Transverse colon (tissue), 4 donors: ENCODE measurements around the gene PRICKLE2. TPM values are rescaled to one million over a fixed set of nuclear protein-coding genes. Genes with fewer than 3 reads are reported as not detected.

Source experiments
- DNase-seq: peaks from one replicate; pipeline ENCODE4 v3.0.0-alpha.2; 2019
- H3K27ac ChIP-seq, 4 donors: fragments of 200-600 bp; sonication (generic); 2 replicates each; pipeline ENCODE4 v1.5.1; 2016 to 2018; ENCODE audit warnings: inconsistent platforms in 4 of 4
- H3K27me3 ChIP-seq: fragments of 200-600 bp; sonication (generic); 2 replicates; pipeline ENCODE4 v1.5.1; 2017; ENCODE audit warnings: inconsistent platforms
- H3K36me3 ChIP-seq, 4 donors: fragments of 200-600 bp; sonication (generic); 2 replicates each; pipeline ENCODE4 v1.5.1; 2017 to 2019; ENCODE audit warnings: inconsistent platforms in 4 of 4
- H3K4me1 ChIP-seq, 4 donors: fragments of 200-600 bp; sonication (generic); 2 replicates each; pipeline ENCODE4 v1.5.1; 2017 to 2020; ENCODE audit warnings: inconsistent platforms in 4 of 4
- H3K4me3 ChIP-seq, 4 donors: fragments of 200-600 bp; sonication (generic); 1 replicate in 1 of 4; 2 replicates in 3 of 4; pipeline versions ENCODE4 v1.5.1 to v1.6.1; 2017 to 2019; ENCODE audit warnings: inconsistent platforms in 4 of 4
- H3K9me3 ChIP-seq, 2 donors: fragments of 200-600 bp; sonication (generic); 2 replicates each; pipeline ENCODE4 v1.5.1; 2017 to 2019; ENCODE audit warnings: inconsistent platforms in 2 of 2
- CTCF ChIP-seq, 5 experiments: fragments of 200-600 bp in 3 of 5; fragments of 450-650 bp in 2 of 5; sonication (generic) in 3 of 5; IDR thresholded peaks; 1 replicate in 2 of 5; 2 replicates in 3 of 5; pipeline ENCODE4 v1.5.1; 2016 to 2017; ENCODE audit warnings: antibody characterized with exemption in 5 of 5, inconsistent platforms in 3 of 5, mild to moderate bottlenecking in 2 of 5, moderate library complexity in 1 of 5
- EP300 ChIP-seq: sonication (generic); formaldehyde crosslinking; IDR thresholded peaks from one replicate; pipeline ENCODE4 v1.6.1; 2017; ENCODE audit warnings: antibody characterized with exemption, low read depth
- POLR2A ChIP-seq: fragments of 450-650 bp; IDR thresholded peaks from one replicate; pipeline ENCODE4 v1.6.1; 2016; ENCODE audit warnings: antibody characterized with exemption, mild to moderate bottlenecking, moderate library complexity
- POLR2AphosphoS5 ChIP-seq, 3 donors: sonication (generic); formaldehyde crosslinking; IDR thresholded peaks; one replicate each; pipeline ENCODE4 v1.6.1; 2016; ENCODE audit warnings: antibody characterized with exemption in 3 of 3
- whole genome bisulfite sequencing, 2 donors: methylation state at CpG; one replicate each; pipeline ENCODE4 v1.1.5; 2018; ENCODE audit warnings: low coverage in 1 of 2; 5-methylcytosine and 5-hydroxymethylcytosine counted together
- in situ Hi-C, 4 donors: fragments of 200-750 bp; cut with MboI; loops; one replicate each; pipeline versions ENCODE4 v1.15.0 to v1.15.1; 2017; ENCODE audit warnings: low sequenced_read_pairs in 3 of 4, low pct_ligation_motif_present in 1 of 4, low pct_unique_long_range_greater_than_20kb in 1 of 4
- intact Hi-C: fragments of 100-400 bp; cut with DNase I; formaldehyde crosslinking; loops from one replicate; pipeline ENCODE4 v1.15.1; 2023; ENCODE audit warnings: low total_unique reads
- total RNA-seq, 4 donors: library from RNA; depleted of rRNA; stranded (reverse); fragments of >200 nt; gene quantifications; one replicate each; pipeline ENCODE4 v1.1.0, GENCODE V29; 2016

The PRICKLE2 gene
- total RNA-seq, 4 donors from 2014 or later = 8.5 to 38.4 (median 17.4) TPM

DNA sequence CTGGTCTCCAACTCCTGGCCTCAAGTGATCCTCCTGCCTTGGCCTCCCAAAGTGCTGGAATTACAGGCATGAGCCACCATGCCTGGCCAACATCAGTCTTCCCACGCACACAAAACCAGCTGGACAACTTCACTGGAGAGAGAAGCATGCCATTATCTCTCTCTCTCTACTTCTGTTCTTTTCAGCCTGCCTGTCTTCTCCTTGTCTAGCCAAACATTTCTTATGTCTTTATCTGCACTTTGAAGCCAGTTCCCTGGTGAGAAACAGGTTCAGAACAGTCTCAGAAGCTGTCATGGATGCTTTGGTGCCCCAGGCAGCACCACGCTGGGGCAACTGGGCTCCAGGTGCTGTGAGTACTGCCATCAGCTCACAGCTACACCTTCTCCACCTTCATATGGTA is 79.8 kb downstream of the PRICKLE2 start:
- WGBS, 2 donors = 91% methylated on average over 2 of the region's 2 CpGs; no CpG with 5 or more reads in 1 of the 2 donors
- no peaks in the 10 kb centered on the region for H3K36me3 ChIP-seq
- intact Hi-C loops = loop anchor here (10.0 kb wide), 1 partner anchor 111 kb away; no protein-coding TSS in a partner anchor

GRCh38 chr3:64144241-64144900 is 80.9 kb downstream of the PRICKLE2 start:
- Histone ChIP-seq H3K4me3 (no peak overlapping the region), H3K27me3 (no peaks in the 10 kb centered on the region), H3K9me3 (no peaks in the 10 kb centered on the region), H3K27ac (peak overlapping the region in 1 of 4 donors; percentile 17), H3K4me1 (peaks cover 0 to 20% (median 7%) of the 10 kb centered on the region in 4 donors), H3K36me3 (no peaks in the 10 kb centered on the region)
- intact Hi-C loops (loop anchor here (10.0 kb wide), 1 partner anchor 110 kb away; no protein-coding TSS in a partner anchor), in situ Hi-C loops (no loop called here)
- TF ChIP-seq EP300 = no peak
- TF ChIP-seq CTCF (IDR thresholded peaks at IDR 0.05) = no peak
- no peak for TF ChIP-seq POLR2A
- no peak for TF ChIP-seq POLR2AphosphoS5 (IDR thresholded peaks at IDR 0.05)
- no peak for DNase-seq
- 84 to 95% methylated on average over 3 to 9 of the region's 9 CpGs for WGBS, 2 donors

More for the DNA sequence above, 79.8 kb downstream of the PRICKLE2 start:
- no peak for TF ChIP-seq CTCF (IDR thresholded peaks at IDR 0.05)
- TF ChIP-seq POLR2AphosphoS5 (IDR thresholded peaks at IDR 0.05) = no peak
- TF ChIP-seq EP300 = no peak
- TF ChIP-seq POLR2A = no peak
- H3K9me3 ChIP-seq = no peaks in the 10 kb centered on the region
- no peaks in the 10 kb centered on the region for H3K27me3 ChIP-seq
- no peak overlapping the region for H3K4me3 ChIP-seq
- H3K27ac ChIP-seq = no peak overlapping the region
- in situ Hi-C loops = no loop called here
- DNase-seq = no peak
- peaks cover 5 to 30% (median 16%) of the 10 kb centered on the region in 4 donors for H3K4me1 ChIP-seq

DNA sequence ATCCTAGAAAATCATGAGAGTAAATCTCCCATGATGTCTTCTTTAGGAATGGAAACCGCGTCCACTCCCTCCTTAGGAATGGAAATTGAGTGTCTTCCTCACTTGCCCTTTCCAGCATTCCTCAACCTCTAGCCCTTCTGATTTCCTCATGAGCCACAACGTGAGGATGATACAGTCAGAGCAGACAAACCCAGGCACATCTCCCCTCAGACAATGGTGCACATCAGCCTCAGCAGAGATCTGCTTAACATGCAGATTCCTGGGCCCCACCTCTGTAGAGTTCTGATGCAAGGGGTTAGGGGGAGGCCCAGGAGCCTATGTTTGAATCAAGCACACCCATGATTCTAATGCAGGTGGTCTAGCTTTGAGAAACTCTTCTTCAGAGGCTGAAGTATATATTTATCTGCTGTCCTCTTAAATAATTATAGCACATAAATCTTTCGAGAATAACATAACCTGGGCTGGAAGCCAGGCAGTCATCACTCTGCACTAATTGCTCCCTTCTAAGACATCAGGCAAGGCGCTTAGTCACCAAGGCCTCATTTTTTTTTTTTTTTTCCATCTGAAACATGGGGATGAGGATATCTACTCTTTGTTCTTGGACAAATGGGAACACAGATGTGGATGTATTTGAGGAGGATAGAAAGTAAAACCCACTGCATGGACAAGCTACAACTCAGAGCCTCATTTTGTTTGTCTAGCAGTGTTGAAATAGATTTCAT is 81.7 kb downstream of the PRICKLE2 start:
- peaks cover 0 to 11% (median 0%) of the 10 kb centered on the region in 4 donors for H3K4me1 ChIP-seq
- in situ Hi-C loops (no loop called here), intact Hi-C loops (loop anchor here (10.0 kb wide), 1 partner anchor 109 kb away; no protein-coding TSS in a partner anchor)
- TF ChIP-seq POLR2A (no peak), CTCF (IDR thresholded peaks at IDR 0.05) (no peak), POLR2AphosphoS5 (IDR thresholded peaks at IDR 0.05) (no peak), EP300 (no peak)
- H3K27me3 ChIP-seq = no peaks in the 10 kb centered on the region
- DNase-seq = no peak
- H3K4me3 ChIP-seq = no peak overlapping the region
- no peaks in the 10 kb centered on the region for H3K36me3 ChIP-seq
- peak overlapping the region in 2 of 4 donors; percentile 20 to 26 for H3K27ac ChIP-seq
- 28 to 63% methylated on average over 2 to 5 of the region's 5 CpGs for WGBS, 2 donors
- no peaks in the 10 kb centered on the region for H3K9me3 ChIP-seq

DNA sequence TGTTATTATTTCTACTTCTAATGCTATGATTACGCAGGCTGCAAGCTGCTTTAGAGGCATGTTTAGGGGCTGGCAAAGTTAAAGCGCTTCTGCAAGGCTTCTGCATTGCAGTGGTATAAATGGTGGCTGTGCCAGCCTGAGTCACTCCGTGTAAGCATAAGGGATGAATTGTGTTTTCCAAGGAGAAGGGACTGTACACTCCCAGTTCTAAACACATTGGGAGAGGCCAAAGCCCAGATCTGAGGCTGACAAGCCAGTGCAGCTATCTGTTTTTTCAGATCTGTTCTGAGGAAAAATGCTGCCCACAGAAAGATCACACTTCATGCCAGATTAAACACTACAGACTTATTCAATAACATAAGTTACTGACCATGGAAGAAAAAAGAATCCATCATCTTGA is 83.8 kb downstream of the PRICKLE2 start:
- no peaks in the 10 kb centered on the region for H3K36me3 ChIP-seq
- peak overlapping the region in 2 of 4 donors; percentile 15 to 33 for H3K27ac ChIP-seq
- DNase-seq = no peak
- peaks cover 0 to 11% (median 0%) of the 10 kb centered on the region in 4 donors for H3K4me1 ChIP-seq
- TF ChIP-seq CTCF (IDR thresholded peaks at IDR 0.05) (no peak), POLR2A (no peak), POLR2AphosphoS5 (IDR thresholded peaks at IDR 0.05) (no peak), EP300 (no peak)
- H3K9me3 ChIP-seq = no peaks in the 10 kb centered on the region
- intact Hi-C loops (loop anchor here (10.0 kb wide), 1 partner anchor 107 kb away; no protein-coding TSS in a partner anchor), in situ Hi-C loops (no loop called here)
- H3K27me3 ChIP-seq = no peaks in the 10 kb centered on the region
- H3K4me3 ChIP-seq = no peak overlapping the region
- WGBS, 2 donors = 52 to 71% methylated on average over 2 to 3 of the region's 3 CpGs
